Stimulated activated CD4-positive, alpha-beta T cell treated with anti-CD3 and anti-CD28 coated beads, Interleukin-15, amount 100 ng/mL, for 48 hours (primary cell): ENCODE data around the gene MACROH2A1.

Experiments
- DNase-seq, 2 donors: peaks; one replicate each; pipeline ENCODE4 v3.0.0-alpha.2; 2020; ENCODE audit warnings: low read depth in 2 of 2

The MACROH2A1 gene

DNA sequence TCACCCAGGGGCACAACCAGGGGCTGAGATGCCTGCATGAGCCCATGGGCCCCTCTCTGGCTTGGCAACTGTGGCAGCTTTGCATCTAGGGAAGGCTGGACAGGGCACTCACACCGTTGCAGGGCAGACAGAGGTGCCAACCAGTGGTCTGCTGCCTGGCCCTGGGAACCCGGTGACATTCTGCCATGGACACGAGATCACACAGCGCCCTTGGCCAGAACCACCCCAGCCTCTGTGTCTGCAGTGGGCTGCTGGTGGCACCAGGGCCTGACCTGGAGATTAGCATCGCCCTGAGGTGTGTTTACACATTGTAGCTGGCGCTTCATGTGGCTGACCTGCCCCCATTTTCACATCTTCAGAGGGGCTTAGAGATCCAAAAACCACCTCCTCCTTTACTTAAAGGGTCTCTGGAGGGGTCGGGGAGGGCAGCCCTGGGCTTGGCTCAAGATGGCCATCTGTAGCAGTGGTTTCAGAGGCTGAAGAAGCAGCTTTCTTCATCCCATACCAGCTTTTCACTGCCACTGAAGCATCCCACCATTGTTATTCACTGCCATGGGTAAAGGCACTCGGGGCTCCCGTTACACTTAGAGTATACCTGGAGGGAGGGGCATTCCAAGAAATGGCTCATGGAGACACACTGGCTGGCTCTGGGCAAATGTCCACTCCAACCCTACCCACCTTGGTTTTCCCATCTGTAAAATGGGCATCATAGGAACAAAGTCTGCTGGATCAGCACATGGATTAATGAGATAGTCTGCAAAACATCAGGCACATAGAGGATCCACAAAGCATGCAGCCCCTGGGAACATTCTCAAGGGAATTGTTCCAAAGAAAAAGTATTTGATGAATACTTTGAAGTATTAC is 36.7 kb upstream of the MACROH2A1 start:
- no peak for DNase-seq

DNA sequence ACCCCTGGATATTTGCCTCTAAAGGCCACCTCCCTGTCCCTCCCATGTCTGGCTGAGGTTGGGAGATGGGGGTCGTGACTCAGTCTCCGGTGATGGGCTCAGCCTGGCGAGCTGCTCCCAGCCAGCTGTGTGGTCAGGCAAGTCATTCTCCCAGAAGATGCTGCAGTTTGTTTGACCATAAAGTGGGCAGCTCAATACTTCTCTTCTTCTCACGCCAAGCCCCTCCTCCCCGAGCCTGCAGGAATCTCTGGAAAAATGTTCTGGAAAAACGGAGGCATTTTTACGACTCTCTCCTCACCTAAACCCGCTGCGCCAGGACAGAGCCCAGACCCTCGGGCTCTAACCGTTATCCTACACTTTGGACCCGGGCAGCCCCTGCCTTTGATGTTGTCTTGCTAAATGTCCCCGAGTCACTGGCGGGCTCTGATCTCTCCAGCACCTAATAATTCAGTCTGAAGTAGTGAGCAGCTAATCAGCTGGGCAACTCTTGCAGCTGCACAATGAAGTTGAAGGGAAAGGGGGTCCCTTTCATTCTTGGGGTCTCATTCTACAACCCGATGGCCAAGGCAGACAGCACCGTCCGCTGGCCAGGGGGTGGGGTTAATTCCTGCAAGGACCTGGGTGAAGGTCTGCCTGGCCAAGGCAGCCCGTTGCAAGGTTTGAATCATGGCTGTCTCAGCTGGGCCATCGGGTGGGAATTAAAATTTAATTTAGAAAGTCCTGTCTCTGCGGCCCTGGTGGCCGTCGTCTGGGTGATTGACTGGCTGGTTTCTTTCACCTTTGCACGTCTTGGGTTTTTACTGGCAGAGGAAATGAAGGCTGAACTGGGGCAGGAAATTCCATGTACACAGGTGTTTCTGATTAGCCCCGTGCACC is 35.8 kb upstream of the MACROH2A1 start:
- DNase-seq, result no peak

DNA sequence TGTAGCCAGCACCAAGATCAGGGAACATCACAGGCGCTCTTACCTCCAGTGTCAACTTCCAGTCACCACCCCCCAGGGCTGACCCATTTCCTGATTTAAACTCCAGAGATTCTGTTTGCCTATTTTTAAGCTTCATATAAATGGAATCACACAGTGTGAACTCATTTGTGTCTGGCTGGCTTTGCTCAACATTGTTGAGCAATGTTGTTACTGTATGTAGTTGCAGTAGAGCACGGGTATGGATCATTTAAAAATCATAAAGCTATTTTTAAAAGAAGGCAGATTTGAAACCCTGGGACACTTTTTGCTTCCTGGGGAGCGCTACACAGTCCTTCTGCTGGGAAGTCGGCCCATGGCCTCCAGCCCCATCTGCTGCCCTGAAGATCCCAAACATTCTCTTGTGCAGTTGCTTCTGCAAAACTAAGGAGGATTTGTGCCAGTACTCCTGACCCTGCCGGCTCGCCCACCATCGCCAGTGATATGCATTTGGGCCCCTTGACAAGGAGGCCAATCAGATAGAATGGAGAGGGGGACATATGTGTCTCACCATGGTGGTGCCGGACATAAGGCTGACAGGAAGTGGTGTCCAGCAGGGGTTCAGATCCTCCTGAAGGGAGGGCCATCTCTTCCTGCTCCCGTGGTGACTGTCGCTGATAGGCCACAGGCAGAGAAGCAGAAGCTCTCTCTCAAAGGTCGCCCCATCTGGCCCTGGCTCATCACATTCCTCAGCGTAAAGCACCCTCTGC is 34.8 kb upstream of the MACROH2A1 start:
- DNase-seq, result no peak

DNA sequence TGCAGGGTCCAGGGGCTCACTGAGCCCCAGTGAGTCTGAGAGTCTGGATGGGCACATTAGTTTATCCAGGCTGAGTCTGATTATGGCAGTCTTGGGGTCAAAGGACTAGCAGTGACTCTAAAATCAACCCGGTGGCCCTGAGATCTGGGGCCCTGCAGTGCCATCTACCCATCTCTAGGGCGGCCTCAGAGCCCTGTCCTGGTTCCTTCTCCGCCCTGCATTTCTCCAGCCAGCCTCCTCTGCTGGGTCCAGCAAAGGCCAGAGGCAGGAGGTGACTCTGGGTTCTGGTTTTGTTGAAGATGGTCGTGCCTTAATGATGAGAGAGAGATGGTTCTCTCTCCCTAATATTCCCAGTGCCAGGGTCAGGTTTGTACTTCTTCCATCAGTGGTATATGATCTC is 33.1 kb upstream of the MACROH2A1 start:
- DNase-seq, result no peak

DNA sequence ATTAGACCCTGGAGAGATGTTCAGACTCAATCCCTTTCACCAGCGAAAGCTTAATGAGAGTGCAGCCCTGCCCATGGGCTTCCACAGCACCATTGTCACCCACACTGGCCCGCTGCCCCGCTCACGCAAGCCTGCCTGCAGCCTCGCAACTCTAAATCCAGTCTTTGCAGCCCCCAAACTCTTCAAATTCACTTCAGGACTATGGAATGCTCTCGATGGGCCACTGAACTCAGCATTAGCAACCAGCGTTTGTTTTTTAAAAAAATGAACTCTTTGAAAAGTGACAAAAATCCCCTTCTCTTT is 31.1 kb upstream of the MACROH2A1 start:
- DNase-seq, result no peak

DNA sequence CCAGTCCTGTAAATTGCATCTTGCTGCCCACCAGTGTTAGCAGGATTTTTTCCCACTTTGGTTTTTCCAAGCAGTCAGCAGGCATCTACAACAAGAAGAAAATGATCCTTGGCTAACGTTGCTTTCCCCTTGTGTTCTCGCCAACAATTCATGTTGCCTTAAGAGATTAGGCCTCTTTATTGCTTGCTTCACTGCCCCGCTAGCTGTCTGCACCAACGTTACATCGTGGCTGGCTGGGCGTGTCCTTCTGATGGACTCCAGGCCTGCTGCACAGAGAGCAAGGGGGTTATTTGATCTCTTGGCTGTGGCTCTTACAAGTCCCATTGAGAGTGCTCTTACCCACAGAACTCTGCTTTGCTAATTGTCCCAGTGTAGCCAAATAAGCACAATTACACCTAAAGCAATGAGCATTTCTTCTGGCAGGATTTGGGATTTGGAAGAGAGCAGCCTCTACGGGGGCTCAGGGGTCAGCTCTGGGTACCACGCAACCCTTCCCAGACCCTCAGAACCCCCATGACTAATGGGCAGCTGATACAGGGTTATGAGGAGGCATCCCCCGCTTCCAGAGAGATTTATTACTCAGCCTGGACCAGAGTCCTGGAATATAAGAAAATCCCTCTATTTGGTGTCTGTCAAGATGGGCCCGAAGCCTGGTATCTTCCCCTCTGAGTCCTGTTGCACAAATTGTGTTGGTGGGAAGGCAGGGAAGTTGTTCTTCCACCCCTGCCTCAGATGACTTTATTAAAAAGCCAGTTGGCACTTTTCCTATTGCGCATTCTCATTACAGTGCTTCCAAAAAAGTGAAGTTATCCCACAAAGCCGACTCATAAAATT is 30.5 kb upstream of the MACROH2A1 start:
- DNase-seq, result no peak

DNA sequence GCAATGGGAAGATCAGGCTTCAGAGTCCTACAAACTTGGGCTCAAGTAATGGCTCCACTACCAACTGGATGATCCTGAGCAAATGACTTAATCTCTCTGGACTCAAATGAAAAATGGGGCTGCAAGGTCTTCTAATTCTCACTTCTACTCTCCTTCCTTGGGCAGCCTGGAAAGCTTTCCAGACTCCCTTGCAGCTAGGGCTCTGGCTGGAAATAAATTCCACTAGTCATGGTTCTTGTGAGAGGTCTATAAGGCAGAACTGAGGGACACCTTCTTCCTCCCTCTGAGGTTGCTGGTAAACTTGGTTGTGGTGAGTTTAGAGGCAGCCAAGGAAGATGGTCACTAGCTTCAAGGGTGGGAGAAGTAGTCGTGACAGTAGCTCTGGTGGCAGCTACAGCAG is 29.6 kb upstream of the MACROH2A1 start:
- DNase-seq, result no peak

DNA sequence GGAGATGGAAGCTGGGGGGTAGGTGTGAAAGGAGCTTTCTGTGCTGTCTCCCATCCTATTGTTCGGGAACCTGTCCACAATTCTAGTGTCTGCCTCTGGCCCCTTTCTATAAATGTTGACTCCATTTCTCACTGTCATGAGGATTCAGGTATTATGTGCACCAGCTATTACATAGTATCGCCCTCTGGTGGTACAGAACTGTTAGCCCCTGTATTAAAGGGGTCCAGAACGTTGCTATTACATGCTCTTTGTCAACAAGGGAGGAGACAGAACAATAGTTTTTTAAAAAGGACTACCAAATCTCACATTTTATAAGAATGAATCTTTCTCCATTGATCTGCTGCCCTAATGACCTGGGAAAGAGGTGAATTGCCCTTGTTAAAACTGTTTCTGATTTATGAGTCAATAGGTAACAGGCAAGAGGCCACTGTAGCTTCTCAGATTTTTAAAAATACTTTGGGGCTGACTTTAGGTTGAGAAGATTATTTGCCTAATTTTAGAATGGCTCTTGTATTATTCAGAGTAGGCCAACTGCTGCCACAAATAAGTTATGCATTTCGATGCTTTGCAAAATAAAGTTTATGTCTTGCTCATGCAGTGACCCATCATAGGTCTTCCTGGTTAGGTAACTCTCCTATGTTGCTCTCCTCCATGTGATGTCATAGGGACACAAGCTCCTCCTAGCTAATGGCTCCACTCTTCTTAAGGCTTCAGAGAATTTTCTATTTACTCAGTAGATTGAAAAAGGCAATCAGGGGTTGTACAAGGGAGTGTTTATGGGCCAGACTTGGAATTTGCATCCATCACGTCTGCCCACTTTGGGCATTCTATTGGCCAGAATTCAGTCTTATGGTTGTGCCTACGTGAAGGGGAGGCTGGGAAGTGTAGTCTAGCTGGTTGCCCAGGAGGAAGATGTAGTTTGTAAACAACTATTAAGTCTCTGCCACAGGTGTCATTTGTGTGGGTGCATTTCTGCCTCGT is 27.4 kb upstream of the MACROH2A1 start:
- no peak for DNase-seq

DNA sequence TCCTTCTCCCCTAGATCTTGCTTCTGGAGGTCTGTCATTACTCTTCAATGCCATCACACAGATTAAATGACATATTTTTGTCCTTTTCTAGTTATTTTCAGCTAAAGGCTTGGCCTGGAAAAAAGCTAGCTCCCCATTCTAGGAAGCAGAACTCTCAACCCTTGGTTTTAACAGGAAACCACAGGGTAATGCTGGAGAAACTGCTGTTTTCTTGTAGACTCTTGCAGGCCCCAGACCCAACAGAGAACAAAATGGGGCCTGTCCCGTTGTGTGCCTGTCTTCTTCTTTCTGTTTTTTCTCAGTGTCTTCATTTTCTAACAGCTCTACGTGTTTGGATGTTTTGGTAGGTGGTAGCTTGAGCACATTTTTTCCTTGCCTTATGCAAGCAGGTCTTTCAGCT is 26.6 kb upstream of the MACROH2A1 start:
- no peak for DNase-seq

DNA sequence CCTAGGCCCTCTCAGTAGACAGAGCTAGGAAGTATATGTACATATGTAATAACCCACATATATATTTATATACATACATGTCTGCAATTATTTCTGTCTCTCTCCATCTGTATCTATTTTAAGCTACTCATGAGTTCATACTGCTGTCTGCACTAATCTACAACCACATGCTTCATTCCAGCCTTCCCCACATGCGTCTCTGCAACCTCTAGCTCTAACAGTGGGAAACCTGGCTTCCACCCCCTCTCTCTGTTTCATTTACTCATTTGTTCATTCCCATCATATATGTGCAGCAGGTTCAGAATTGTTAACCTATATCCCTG is 24.8 kb upstream of the MACROH2A1 start:
- DNase-seq, result no peak

DNA sequence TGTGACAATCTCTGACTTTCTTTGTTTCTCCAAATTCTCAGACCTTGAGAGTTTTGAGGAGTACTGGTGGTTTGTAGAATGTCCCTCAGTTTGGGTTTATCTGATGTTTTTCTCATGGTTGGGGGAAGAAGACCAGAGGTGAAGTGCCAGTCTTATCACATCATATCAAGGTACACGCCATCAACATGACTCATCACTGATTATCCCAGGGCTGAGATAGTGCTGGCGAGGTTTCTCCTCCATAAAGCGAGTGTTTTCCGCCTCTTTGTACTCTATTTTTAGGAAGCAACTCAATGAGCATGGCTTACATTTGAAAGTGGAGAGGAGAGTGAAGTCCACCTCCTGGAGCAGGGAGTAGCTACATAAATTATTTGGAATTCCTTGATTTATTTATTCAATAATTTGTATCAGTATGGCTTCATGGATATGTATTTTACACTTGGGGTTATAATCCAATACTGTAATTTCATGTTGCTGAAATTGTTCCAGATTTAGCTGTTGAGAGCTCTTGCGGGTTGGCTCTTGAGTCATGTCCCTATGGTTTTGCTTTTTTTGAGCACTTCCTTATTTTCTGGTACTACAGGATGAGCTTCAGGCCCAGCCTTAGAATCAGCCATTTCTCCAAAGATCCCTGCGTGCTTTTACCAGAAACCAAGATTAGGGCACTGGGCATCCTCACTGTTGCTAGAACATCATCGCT is 24.3 kb upstream of the MACROH2A1 start:
- DNase-seq, result no peak

DNA sequence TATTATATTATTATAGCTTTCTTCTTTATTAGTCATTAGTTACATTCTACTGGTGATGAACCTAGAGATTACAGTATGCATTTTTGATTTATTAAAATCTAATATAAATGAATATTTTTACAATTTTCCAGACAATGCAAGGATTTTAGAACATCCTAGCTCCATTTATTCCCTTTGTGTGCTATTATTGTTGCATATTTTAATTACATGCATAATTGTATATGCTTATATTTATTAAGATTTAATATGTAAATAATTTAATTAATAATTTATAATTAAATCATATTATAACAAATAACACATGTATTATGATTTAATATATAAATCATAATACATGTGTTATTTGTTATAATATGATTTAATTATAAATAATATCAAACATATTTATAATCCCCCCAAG is 23.4 kb upstream of the MACROH2A1 start:
- DNase-seq, result no peak

DNA sequence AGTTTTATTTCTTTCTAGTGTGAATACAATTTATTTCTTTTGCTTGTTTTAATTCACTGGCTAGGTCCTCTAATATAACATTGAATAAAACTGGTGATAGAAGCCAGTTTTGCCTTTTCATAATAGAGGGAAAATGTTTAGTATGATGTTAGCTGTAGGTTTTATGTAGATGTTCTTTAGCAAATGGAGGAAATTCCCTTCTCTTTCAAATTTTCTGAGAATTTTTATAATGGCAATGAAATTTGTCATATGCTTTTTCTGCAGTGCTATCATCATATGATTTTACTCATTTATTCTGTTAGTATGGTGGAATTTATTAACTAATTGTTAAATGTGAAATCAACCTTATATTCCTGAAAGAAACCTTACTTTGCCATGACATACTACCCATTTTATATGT is 18.1 kb upstream of the MACROH2A1 start:
- no peak for DNase-seq

DNA sequence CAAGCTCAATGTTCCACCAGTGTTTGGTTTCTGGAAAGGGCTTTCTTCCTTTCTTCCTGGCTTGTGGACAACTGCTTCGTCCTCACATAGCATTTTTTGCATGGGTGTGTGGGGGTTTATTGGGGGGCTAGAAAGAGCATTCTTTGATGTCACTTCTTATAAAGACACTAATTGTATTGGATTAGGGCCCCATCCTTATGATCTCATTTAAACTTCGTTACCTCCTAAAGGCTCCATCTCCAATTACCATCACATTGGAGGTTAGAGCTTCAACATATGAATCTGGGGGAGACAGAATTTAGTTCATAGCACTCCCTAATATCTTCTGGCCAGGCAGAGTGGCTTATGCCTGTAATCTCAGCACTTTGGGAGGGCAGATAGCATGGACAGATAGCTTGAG is 6.1 kb upstream of the MACROH2A1 start:
- no peak for DNase-seq

DNA sequence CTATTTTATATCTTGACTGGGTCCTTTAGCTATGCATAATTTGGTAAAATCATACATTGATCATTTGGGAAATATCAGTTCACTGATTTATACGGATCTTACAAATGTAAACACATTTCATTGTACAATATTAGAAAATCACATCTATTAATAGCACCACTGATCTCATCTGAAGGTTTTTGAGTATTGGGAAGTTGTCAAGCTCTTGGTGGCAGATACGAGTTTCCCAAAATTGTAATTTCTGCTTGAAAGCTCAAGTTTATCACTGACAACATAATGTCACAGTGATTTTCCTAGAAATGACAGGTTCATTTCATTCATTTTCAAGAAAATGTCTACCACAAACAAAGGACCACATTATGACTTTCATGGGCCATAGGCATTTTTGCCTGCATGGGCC is 3.0 kb upstream of the MACROH2A1 start:
- no peak for DNase-seq

DNA sequence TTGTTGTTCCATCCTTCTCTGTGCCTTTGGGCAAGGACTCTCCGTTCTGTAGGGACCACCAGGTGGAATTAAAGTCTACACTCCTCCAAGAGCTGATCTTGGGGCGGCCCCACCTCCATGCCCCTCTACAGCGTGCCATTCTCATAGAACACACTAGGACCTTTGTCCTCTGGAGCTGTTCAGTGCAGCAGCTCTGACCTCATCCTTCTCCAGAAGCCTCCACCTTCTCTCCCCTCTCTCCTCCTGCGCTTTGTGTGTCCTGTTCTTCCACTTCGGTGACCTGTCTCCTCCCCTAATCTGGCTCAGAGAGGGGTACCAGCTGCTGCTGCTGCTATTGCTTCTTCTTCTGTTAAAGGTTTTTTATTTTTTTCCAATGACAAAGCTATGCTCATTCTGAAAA is 1.8 kb upstream of the MACROH2A1 start:
- no peak for DNase-seq

DNA sequence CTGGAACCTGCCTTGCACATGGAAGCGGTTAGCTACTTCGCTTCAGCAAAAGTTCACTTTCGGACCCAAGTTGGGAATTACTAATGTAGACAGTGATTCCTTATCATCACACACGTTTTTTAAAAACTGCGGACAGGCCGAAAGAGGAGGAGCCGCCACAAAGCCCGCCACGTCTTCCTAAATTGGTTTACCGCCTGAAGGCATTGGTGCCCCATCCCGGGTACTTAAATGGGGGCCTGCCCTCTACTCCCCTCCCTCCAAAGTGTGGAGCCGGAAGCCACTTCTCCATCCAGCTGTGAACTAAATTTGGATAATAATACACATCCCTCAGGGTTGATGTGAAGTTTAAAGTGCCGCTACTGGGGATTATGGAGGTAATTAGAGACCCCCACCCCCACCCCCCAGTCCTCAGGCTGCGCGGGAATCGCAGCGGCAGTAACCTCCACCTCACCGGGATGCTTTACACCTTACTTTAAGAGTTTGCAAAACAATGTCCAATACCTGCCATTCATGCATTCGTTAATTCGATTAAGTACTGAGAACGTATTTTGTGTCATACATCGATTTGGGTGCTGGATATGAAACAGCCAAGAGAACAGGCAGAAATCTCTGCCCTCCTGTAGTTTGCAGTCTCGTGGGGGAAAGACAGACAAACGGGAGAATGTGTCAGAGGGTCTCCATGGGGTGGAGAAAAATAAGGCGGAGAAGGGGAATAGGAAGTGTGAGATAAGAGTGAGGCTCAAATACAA is 937 bp upstream of the MACROH2A1 start:
- no peak for DNase-seq

DNA sequence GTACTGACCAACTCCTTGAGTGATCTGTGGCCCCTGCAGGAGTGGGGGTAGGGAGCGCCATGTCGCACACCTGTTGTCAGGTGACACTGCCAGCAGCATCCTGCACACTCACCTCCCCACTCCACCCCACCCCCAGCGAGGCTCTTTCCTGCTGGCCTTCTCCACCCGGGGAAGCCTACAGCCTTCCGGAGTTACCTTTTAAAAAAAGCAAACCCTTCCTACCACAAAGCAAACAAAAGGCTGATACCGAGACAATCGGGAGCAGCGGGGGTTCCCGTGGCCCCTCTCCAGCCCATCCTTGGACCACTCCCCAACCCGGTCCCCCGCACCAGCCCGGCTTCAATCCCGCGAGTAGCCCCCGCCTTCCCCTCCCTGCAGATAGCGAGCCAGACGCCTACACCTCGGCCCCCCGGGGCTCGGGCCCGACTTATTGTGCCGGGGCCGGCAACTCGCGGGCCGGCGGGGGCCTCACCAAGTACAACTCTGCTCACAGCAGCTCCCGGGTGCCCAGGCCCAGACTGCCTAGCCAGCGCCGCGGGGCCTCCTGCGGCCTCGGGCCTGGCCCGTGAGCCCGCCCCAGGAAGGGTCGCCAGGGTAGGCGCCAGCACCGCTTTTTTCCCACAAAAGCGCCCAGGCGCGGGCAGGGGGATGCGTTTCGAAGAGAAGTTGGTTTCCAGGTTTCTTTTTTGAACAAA is 724 bp downstream of the MACROH2A1 start:
- peak; percentile 20 to 47 for DNase-seq

DNA sequence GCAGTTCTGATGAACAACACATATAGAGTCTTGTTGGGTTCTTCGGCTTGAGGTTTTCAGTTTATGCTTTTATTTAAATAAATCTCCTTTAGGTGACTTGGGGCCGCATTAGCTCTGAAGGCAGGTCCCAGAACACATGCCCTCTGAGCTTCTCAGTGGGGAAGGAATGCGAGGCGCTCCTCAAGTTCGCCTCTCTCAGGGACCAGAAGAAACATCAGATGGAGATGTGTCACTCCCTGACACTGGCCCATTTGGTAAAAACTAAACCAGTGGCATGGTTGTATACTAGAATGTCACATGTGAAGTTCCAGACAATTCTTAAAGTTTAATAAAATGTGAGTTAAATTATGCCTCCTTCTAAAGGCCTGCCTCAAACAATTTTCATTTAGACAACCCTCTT is 1.9 kb downstream of the MACROH2A1 start:
- DNase-seq, result no peak
